ENCODE results near the gene C4A.

- TF ChIP-seq CTCF (optimal IDR thresholded peaks at IDR 0.05 in 1 of 3, IDR thresholded peaks at IDR 0.05 in 1 of 3, conservative IDR thresholded peaks at IDR 0.05 in 1 of 3; ENCODE audit: extremely low read depth in 1 of 3, insufficient read depth in 2 of 3, low read length in 3 of 3) (no peak), EZH2 (IDR thresholded peaks at IDR 0.05; ENCODE audit: low read length) (no peak)
These were observed 3.0 kb upstream of the C4A start for GRCh38 chr6:31978831-31979230.
